Measurements from ENCODE around the gene MALT1.

DNA sequence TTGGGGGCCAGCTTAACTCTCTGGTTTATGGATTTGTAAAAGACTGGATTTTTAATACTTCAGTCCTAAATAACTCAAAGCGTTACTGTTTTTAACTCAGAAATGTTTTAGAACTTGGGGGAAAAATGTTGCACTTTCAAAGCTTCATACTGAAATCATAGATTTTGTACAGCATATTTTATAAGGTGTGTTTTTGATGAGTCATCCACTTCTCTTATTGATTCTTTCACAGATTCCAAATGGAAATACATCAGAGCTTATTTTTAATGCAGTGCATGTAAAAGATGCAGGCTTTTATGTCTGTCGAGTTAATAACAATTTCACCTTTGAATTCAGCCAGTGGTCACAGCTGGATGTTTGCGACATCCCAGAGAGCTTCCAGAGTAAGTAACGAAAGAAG is 28.9 kb downstream of the MALT1 start:
- TF ChIP-seq, protein P1, sequence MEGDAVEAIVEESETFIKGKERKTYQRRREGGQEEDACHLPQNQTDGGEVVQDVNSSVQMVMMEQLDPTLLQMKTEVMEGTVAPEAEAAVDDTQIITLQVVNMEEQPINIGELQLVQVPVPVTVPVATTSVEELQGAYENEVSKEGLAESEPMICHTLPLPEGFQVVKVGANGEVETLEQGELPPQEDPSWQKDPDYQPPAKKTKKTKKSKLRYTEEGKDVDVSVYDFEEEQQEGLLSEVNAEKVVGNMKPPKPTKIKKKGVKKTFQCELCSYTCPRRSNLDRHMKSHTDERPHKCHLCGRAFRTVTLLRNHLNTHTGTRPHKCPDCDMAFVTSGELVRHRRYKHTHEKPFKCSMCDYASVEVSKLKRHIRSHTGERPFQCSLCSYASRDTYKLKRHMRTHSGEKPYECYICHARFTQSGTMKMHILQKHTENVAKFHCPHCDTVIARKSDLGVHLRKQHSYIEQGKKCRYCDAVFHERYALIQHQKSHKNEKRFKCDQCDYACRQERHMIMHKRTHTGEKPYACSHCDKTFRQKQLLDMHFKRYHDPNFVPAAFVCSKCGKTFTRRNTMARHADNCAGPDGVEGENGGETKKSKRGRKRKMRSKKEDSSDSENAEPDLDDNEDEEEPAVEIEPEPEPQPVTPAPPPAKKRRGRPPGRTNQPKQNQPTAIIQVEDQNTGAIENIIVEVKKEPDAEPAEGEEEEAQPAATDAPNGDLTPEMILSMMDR (IDR thresholded peaks at IDR 0.05), result no peak
- TF ChIP-seq POLR2A (IDR thresholded peaks at IDR 0.05), result no peak
